22Rv1 (cell line): ENCODE results near the gene TMEM236.

ENCODE experiments used
- CTCF ChIP-seq: fragments of 450-650 bp; IDR thresholded peaks from 2 replicates; pipeline ENCODE4 v1.5.1; 2017; ENCODE audit warnings: mild to moderate bottlenecking
- ZFX ChIP-seq: fragments of 450-650 bp; IDR thresholded peaks from 2 replicates; pipeline ENCODE4 v1.6.1; 2017; ENCODE audit warnings: antibody characterized with exemption, borderline replicate concordance

- no peak for TF ChIP-seq CTCF
- no peak for TF ChIP-seq ZFX
Measured at GRCh38 chr10:17709492-17709891, 42.5 kb upstream of the TMEM236 start.
